HG03135 (cell line): ENCODE results near the gene OPCML.

Experiments used
- ATAC-seq: cut with Tn5 transposase; IDR thresholded peaks from one replicate; pipeline ENCODE4 v1.9.1; 2021; ENCODE audit warnings: mild to moderate bottlenecking, moderate library complexity; ENCODE audit not compliant: unreplicated experiment

Gene OPCML

DNA sequence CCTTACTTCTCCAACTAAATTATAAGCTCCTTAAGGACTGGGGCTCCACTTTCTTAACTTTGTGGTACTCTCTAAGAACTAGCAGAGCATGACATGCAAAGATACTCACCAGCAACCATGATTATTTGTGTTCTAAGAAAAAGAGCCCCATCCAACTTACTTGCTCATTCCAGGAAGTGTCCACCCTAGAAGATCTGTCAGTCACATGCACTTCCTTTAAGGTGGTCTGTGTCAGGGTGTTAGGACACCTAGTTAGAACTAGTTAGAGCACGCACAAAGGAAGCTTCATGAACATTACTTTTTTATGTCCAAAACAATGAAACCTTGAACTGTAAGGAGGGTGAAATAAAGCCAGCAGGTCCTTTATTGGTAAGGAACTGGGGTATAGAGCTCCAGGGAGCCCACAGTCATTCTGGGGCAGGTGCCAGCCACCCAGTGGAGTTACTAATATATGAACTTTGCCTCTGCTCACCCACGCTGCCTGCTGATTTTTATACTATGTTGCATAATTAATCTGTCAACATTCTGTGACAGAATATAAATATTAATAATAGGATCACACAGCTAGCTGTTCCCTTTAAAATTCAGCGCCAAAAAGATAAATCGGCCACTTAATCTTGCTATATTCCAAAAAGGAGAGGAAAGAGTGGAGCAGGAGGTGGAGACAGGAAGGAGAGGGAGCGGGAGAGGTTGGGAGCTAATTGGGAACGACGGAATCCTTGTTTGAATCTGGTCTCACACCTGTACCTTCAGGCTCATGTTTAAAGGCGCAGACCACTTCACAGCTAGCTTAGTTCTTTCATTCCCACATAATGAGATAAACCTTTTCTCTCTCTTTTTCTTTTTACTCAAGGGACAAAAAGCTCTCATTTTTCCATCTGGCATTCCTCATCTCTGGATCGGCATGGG is 755.0 kb downstream of the OPCML start:
- ATAC-seq, result no peak

DNA sequence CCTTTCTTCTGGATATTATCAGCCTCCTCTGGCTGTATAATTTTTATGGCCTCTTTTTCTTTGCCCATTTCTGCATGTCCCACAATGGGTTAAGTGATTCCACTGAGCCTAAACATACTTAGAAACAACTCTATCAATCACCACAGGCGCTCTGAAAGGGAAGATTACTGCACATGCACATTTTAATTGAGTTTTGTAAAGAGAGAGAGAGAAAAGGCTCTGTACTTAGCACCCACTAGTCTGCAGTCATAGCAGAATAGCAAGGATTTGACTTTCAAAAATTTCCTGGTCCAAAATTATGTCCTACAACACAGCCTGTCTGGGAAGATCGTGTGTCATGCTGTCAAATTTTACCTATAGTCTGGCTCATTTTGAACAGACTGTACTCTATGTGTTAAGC is 758.5 kb downstream of the OPCML start:
- ATAC-seq, result no peak

- ATAC-seq, result no peak
These were observed 759.4 kb downstream of the OPCML start for GRCh38 chr11:132772703-132773545.

GRCh38 chr11:132771746-132772145 is 760.6 kb downstream of the OPCML start:
- ATAC-seq, result no peak

GRCh38 chr11:132770829-132771530 is 761.3 kb downstream of the OPCML start:
- ATAC-seq, result no peak

GRCh38 chr11:132763503-132763902 is 768.8 kb downstream of the OPCML start:
- ATAC-seq, result no peak

DNA sequence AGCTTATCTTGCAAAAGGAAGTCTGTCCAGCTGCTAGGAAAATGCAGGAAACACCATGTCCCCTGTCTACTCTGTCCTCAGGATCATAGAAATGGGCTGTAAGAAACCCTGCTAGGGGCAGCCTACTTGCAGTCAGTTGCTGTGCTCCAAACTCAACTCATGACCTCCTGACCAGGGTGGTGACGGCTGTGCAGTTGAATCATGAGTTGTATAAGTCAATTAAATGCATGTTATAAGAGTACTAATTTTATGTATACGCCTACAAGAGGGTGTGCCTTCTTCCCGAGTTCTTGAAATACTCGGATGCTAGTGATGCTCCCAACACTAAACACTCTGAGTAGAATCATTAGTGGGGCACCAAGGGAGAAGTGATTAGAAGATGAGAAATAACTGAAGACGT is 776.4 kb downstream of the OPCML start:
- no peak for ATAC-seq

DNA sequence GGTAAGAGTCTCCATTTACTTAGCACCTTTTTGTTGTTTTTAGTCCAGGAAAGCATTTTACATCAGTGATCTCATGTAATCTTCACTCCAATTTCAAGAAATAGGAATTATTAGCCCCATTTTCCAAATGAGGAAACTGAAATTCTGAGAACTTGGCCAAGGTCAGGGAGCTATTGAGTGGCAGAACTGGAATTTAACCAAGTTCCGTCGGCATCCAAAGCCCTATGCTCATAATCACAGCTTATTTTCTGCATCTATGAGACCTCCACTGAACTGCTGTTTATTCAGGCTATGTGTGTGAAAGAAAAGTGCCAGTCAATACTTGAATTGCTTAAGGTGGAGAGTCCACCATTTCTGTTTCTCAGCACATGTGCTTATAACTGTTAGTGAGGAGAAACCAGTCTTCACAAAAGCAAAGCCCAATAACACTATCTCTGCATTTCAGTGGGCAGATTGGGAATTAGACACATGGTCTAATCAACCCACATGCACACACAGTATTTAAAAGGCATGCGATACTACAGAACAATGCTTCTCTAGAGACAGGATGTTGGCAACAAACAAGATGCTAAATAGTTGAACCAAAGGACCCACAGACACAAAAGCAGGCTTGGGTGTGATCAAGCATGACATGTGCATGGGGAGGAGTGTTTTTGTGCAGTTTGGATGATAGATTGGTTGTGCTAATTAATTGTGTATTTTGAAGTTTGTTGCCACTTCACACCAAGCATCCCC is 780.6 kb downstream of the OPCML start:
- no peak for ATAC-seq

- no peak for ATAC-seq
These were observed 786.0 kb downstream of the OPCML start for GRCh38 chr11:132746305-132746704.

DNA sequence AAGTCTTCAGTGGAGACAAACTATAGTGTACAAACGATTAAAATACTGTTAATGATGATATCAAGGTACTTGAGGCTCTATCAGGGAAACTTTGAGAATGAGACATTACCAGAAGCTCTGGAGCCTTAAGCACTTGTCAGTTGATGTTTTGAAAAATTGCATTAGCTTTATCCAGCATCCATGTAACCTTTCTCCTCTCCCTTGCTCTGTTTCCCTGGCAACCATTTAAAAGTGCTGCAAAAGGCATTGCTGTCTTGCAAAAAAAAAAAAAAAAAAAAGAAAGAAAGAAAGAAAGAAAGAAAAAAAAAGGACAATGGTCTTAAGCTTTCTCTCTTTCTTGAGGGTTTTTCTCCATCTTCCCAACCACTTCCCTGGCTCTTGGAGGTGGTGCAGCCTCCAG is 787.0 kb downstream of the OPCML start:
- ATAC-seq, result no peak

DNA sequence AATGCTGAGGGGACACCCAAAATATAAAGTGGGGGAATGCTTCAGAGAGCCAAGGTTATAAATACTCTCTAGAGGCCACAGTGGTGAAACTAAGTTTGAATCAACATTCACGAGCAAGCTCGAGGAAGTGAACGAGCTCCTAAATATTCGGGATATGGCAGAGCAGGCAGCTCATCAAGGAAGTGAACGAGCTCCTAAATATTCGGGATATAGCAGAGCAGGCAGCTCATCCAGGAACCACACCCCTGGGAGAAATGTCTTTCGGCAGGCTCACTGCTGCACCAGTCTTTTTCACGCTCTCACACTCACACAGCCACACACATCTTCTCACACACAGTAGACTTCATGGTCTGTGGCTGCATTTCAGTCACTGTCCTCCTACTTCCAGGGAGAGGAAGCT is 787.5 kb downstream of the OPCML start:
- ATAC-seq, result no peak

GRCh38 chr11:132743601-132744000 is 788.7 kb downstream of the OPCML start:
- no peak for ATAC-seq

- no peak for ATAC-seq
These were observed 789.4 kb downstream of the OPCML start for GRCh38 chr11:132742929-132743328.

DNA sequence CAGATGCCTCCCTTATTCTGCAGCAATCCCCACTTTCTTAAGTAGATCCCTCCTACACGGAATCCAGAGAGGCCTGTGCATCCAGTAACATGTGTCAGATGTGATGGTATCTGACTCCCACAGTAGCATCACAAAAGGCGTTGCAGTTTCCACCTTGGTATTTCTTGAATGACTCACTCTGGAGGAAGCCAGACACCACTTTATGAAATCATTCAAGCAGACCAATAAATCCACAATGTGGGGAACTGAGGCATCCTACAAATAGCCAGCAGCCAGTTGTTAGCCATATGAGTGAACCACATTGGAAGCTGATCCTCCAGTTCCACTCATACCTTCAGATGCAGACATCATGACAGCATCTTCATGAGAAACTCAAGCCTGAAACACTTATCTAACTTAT is 798.1 kb downstream of the OPCML start:
- no peak for ATAC-seq

- no peak for ATAC-seq
These were observed 804.3 kb downstream of the OPCML start for GRCh38 chr11:132728026-132728425.

- ATAC-seq, result no peak
These were observed 810.8 kb downstream of the OPCML start for GRCh38 chr11:132721526-132721925.

- ATAC-seq, result no peak
These were observed 812.6 kb downstream of the OPCML start for GRCh38 chr11:132719684-132720083.

DNA sequence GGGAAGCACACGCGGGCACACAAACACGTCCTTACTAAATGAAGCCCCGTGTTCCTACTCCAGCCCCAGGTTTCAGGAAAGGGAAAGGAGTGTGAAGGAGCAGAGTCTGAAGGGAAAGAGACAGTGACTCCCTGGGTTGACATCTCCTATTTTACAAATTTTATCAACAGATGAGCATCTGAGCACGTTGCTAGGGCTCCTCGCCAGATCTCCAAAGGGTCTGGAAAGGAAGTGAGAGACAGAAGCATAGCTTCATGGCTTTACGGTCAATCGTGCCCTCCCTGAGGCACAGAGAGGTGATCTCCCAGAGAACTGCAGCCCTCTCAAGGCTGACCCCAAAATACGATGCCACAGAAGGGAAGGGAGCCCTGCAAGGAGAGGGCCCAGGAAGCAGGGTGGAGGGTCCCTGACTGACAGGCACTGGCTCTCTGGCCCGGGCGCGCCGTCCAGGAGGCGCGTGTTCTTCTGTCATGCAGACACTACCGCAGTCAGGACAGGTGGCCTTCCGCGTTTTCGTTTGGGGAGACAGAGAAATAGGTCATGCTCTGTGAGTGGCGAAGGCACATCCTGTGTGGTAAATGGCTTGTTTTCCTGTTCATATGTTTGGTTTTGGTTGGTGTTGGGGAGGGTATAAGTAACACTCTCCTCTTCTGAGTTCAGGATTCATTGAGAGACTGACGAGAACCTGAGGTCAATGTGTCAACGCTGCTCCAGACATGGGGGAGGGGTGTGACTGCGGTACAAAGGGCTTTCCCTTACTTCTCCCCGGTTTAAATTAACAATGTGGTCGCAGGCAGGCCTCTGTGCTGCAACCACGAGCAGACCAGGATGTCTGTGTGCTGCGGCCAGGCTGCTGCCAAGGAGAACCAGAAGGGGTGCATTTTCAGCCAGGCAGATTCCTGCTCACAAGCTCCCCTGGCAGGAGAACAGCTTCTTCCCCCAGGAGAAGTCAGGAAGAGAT is 813.3 kb downstream of the OPCML start:
- ATAC-seq, result no peak

DNA sequence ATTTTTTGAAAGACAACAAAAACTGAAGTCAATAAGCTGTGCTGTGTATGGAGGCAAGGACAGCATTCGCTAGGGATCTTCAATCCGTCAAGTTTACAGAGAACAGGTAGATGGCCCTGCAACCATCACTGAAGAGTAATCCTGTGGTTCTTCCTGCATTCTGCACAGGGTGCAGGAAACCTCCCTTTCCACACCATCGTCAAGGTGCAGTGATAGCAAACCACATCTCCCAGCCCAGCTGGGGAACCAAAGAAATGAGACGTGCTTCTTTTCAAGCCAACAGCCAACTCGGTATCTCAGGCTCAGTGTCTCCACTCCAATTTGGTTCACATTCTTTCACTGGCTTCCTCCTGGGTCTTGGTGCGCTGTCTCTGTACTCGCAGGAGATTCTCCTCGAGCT is 814.5 kb downstream of the OPCML start:
- ATAC-seq, result no peak

GRCh38 chr11:132716037-132716436 is 816.3 kb downstream of the OPCML start:
- no peak for ATAC-seq
